ENCODE results near the gene MAPKAP1. TPM values are rescaled to one million over a fixed set of nuclear protein-coding genes. Genes with fewer than 3 reads are reported as not detected.

Gene MAPKAP1
- total RNA-seq, 2 donors from 2014 or later = 75.3 to 91.6 TPM

- Mint-ChIP-seq H3K4me1 (peaks cover 31% of the 10 kb centered on the region), H3K27ac (peak overlapping the region; percentile 28), H3K27me3 (ENCODE audit: insufficient read depth) (no peaks in the 10 kb centered on the region), H3K4me3 (no peak overlapping the region), H3K36me3 (ENCODE audit: low read depth) (peaks cover 4% of the 10 kb centered on the region), H3K9me3 (no peaks in the 10 kb centered on the region)
- Histone ChIP-seq H3K27me3 (ENCODE audit: control insufficient read depth, insufficient read depth, low read length, poor library complexity, severe bottlenecking) (no peaks in the 10 kb centered on the region), H3K4me3 (ENCODE audit: low read length) (no peak overlapping the region), H3K4me1 (ENCODE audit: control insufficient read depth, insufficient read depth, low read length) (peaks cover 5% of the 10 kb centered on the region), H3K27ac (ENCODE audit: low read depth, low read length) (no peak overlapping the region), H3K36me3 (ENCODE audit: control insufficient read depth, insufficient read depth, low read length) (no peaks in the 10 kb centered on the region), H3K9me3 (ENCODE audit: control insufficient read depth, low read length) (no peaks in the 10 kb centered on the region), H3K9ac (ENCODE audit: extremely low read depth, low read length, poor library complexity, severe bottlenecking) (no peak overlapping the region)
- DNase-seq = no peak
- no peak for TF ChIP-seq CTCF (conservative IDR thresholded peaks at IDR 0.05)
Measured at GRCh38 chr9:125529107-125529506, 177.9 kb downstream of the MAPKAP1 start.

- Mint-ChIP-seq H3K36me3 (ENCODE audit: low read depth) (peaks cover 4% of the 10 kb centered on the region), H3K27ac (peak overlapping the region; percentile 56), H3K4me3 (no peak overlapping the region), H3K9me3 (no peaks in the 10 kb centered on the region), H3K4me1 (peaks cover 41% of the 10 kb centered on the region), H3K27me3 (ENCODE audit: insufficient read depth) (no peaks in the 10 kb centered on the region)
- no peak overlapping the region for H3K27ac ChIP-seq (ENCODE audit: low read depth, low read length)
- no peak for DNase-seq
- H3K4me3 ChIP-seq (ENCODE audit: low read length) = no peak overlapping the region
- H3K36me3 ChIP-seq (ENCODE audit: control insufficient read depth, insufficient read depth, low read length) = no peaks in the 10 kb centered on the region
- no peaks in the 10 kb centered on the region for H3K9me3 ChIP-seq (ENCODE audit: control insufficient read depth, low read length)
- 90 to 100% methylated on average over 3 to 8 of the region's 9 CpGs for WGBS, 2 experiments (ENCODE audit: insufficient coverage in 1 of 2, insufficient read length in 1 of 2)
- no peaks in the 10 kb centered on the region for H3K27me3 ChIP-seq (ENCODE audit: control insufficient read depth, insufficient read depth, low read length, poor library complexity, severe bottlenecking)
- H3K9ac ChIP-seq (ENCODE audit: extremely low read depth, low read length, poor library complexity, severe bottlenecking) = no peak overlapping the region
- H3K4me1 ChIP-seq (ENCODE audit: control insufficient read depth, insufficient read depth, low read length) = peaks cover 9% of the 10 kb centered on the region
- TF ChIP-seq CTCF (conservative IDR thresholded peaks at IDR 0.05) = no peak
Measured at GRCh38 chr9:125527471-125528002, 179.5 kb downstream of the MAPKAP1 start.

DNA sequence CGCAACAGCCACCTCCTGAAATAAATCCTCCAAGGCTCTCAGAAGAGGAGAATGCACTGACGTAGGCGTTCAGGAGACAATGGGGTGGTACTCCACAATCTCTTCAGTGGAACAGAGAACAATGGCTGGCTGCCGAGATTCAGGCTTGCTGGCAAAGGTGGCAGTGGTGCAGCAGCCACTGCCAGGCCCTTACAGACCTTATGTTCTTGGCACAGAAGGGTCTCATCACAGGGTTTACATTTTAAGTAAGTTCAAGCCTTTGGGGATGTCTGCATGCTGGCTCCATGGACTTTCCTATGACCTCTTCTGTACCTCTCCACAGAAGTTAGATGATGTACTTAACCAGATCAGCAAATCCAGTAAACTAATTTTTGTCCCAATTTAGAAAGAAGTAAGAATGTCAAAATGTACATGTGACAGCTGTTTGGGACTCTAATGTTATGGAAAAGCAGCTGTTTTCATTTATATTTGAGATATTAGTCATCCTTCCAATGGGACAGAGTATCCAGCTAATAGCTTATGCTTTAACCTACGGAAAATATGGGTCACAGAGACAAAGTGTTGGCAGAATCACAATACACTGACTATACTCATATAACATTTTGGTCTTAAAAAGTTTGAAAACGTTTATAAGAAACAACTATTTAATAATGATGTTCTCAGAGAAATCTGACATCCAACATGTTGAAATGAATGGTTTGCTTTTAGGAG, 180.9 kb downstream of the MAPKAP1 start:
- peaks cover 3% of the 10 kb centered on the region for H3K36me3 ChIP-seq (ENCODE audit: control insufficient read depth, insufficient read depth, low read length)
- H3K27me3 ChIP-seq (ENCODE audit: control insufficient read depth, insufficient read depth, low read length, poor library complexity, severe bottlenecking) = no peaks in the 10 kb centered on the region
- H3K9me3 ChIP-seq (ENCODE audit: control insufficient read depth, low read length) = no peaks in the 10 kb centered on the region
- TF ChIP-seq CTCF (conservative IDR thresholded peaks at IDR 0.05) = no peak
- H3K9ac ChIP-seq (ENCODE audit: extremely low read depth, low read length, poor library complexity, severe bottlenecking) = no peak overlapping the region
- H3K4me1 ChIP-seq (ENCODE audit: control insufficient read depth, insufficient read depth, low read length) = peaks cover 9% of the 10 kb centered on the region
- peak overlapping the region; percentile 44 for H3K27ac Mint-ChIP-seq
- no peak overlapping the region for H3K4me3 Mint-ChIP-seq
- no peak overlapping the region for H3K4me3 ChIP-seq (ENCODE audit: low read length)
- H3K27me3 Mint-ChIP-seq (ENCODE audit: insufficient read depth) = no peaks in the 10 kb centered on the region
- 83 to 93% methylated on average over 4 to 5 of the region's 6 CpGs for WGBS, 2 experiments (ENCODE audit: insufficient coverage in 1 of 2, insufficient read length in 1 of 2)
- H3K27ac ChIP-seq (ENCODE audit: low read depth, low read length) = no peak overlapping the region
- no peaks in the 10 kb centered on the region for H3K9me3 Mint-ChIP-seq
- peak; percentile 61 for DNase-seq
- peaks cover 4% of the 10 kb centered on the region for H3K36me3 Mint-ChIP-seq (ENCODE audit: low read depth)
- peaks cover 51% of the 10 kb centered on the region for H3K4me1 Mint-ChIP-seq
